Stimulated activated CD4-positive, alpha-beta T cell treated with anti-CD3 and anti-CD28 coated beads, Interleukin-2, amount 100 ng/mL, for 4 hours (primary cell): ENCODE measurements around the gene MREG.
A peak's percentile ranks its signal among the peaks of the same experiment; 100 is the strongest.

Source experiments
- DNase-seq: peaks from one replicate; pipeline ENCODE4 v3.0.0-alpha.2; 2020; ENCODE audit warnings: low read depth

The MREG gene, protein sequence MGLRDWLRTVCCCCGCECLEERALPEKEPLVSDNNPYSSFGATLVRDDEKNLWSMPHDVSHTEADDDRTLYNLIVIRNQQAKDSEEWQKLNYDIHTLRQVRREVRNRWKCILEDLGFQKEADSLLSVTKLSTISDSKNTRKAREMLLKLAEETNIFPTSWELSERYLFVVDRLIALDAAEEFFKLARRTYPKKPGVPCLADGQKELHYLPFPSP

GRCh38 chr2:216013080-216013909 lies at the start of gene MREG:
MREG (minus strand) TSS chr2:216013551; CDS start chr2:216013327, 224 bp downstream.
- DNase-seq, result peak; percentile 79

DNA sequence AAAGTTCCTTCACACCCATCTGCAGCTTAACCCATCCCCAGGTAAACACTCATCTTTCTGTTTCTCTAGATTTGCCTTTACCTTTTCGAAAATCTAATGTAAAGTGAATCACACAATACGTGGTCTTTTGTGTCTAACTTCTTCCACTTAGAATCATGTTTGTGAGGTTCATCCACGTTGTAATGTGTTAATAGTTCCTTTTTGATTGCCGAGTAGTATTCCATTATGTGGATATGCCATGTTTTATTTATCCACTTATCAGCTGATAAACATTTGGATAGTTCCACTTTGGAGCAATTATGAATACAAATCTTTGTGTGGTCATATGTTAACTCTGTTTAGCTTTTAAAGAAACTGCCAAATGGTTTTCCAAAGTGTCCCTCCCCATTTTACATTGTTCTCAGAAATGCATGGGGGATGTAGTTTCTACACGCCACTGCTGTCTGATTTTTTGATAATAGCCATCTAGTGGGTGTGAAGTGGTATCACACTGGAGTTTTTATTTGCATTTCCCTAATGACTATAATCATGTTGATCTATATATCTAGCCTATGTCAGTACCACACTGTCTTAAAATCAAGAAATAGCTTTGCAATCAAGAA lies 46.0 kb upstream of the MREG start:
- DNase-seq, result no peak

- DNase-seq, result peak; percentile 27
Observed at GRCh38 chr2:216057688-216058193, 44.4 kb upstream of the MREG start.

DNA sequence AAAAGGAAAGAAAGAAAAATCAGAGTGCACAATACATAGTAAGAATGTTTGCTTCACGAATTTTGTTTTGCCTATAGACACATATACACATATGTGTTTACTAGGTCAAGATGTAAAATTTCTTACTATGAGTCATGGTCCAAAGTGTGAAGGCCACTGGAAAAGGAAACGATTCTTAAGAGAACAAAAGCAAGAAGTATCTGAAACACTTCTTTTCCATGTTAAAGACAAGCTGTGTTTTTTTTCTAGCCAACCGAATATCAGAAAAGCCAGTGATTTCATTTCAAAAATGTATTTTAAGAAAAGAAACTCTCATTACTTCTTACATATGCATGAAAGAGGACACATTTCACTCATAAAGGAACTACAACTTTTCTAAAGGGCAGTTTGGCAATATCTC lies 43.4 kb upstream of the MREG start:
- DNase-seq, result no peak

- DNase-seq, result no peak
Observed at GRCh38 chr2:216055680-216056079, 42.3 kb upstream of the MREG start.

- DNase-seq, result no peak
Observed at GRCh38 chr2:216052420-216052819, 39.1 kb upstream of the MREG start.

- DNase-seq, result no peak
Observed at GRCh38 chr2:216051350-216051749, 38.0 kb upstream of the MREG start.

DNA sequence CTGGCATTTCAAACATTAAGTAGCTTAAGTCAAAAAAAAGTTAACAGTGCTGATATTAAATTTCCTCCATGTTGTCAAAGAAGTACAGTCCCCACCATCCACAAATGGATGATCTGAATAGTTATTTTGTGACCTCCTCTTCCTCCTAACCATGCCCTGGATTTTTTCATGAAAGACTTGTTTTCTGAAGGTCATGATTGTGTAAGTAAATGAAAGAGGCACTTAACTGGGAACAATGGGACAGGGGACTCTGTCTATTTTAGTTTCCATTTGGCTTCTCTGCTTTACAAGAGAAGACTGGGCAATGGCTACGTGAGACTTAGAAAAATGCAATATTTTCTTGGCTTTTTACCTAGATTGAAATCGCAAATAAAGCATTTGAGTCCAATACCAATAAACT lies 36.1 kb upstream of the MREG start:
- DNase-seq, result no peak

- DNase-seq, result no peak
Observed at GRCh38 chr2:216047397-216047796, 34.0 kb upstream of the MREG start.

GRCh38 chr2:216044883-216045486 lies 31.6 kb upstream of the MREG start:
- DNase-seq, result no peak

GRCh38 chr2:216043949-216044348 lies 30.6 kb upstream of the MREG start:
- no peak for DNase-seq

DNA sequence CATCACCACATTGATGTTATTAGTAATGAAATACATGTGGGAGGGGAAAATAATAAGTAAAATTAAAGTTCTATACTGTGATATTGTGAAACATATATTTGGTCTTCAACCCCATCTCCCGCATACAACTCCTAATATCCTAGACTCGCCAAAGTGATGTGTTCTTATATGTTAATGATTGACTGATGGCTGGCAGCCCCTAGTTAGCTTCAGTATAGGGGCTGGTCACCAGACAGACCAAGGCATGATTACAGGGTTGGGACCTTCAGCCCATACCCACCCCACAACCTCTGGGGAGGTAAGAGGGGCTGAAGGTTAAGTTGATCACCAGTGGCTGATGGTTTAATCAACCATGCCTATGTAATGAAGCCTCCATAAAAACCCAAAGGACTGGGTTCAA lies 28.1 kb upstream of the MREG start:
- DNase-seq, result no peak

GRCh38 chr2:216039918-216040317 lies 26.6 kb upstream of the MREG start:
- no peak for DNase-seq

DNA sequence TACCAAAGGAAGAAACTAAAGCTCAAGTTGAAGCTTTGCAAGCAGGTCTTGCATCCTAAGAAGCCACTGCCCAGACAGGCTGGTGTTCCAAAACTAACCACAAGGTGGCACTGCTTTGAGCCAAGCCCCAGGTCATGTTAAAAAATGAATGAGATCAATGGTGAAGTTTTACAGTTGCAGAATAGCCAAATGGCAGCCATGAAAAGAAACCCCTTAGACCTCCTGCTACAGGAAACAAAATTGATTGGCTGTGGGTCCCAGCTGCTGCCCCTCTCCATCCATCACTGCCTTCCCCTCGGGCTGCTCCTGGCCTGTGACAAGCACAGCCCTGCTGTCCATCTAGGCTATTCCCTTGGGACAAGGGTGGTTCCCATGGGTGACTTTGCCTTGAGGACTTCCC lies 20.7 kb upstream of the MREG start:
- DNase-seq, result peak; percentile 57

GRCh38 chr2:216033403-216033802 lies 20.1 kb upstream of the MREG start:
- DNase-seq, result no peak

GRCh38 chr2:216031960-216032689 lies 18.8 kb upstream of the MREG start:
- DNase-seq, result no peak

DNA sequence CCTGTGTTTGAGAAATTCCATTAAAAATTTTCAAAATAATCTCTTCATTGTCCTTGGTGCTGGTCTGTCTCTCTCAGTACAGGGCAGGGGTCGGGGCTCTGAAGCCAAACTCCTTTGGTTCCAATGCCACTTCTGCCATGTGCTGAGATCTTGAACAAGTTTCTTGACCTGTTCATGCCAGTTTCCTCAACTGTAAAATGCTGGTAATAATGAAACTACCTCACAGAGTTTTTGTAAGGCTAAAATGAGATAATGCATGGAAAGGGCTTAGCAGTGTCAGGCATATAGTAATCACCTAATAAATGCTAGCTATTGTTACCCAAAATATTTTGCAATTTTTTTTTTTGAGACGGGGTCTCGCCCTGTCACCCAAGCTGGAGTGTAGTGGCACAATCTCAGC lies 16.9 kb upstream of the MREG start:
- no peak for DNase-seq

GRCh38 chr2:216029416-216030129 lies 16.2 kb upstream of the MREG start:
- no peak for DNase-seq

- no peak for DNase-seq
Observed at GRCh38 chr2:216024779-216025336, 11.5 kb upstream of the MREG start.

DNA sequence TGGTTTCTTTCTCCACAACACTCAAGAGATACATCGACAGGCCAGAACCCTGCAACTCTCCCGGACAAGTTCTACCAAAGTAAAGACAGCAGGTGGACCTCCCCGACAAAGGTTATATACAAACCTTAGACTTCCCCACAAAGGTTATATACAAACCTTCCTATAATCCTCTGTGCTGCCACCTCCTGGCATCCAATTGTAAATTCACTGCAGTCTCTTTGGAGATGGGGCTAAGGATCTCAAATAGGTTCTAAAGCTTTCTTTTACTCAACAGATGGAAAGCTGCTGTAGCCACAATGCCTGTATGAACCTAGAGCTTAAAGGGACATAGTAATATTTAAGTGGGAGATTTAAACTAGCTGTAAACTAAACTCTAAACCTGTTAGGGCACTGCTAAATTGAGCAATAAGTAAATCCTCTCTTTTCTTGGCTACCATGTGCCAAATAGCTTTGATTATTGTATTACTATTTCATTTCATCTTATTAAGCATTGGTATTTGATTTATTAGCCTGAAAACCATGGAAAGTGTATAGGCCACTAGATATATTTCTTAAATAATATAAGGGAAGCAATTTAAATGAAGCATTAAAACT lies 9.8 kb upstream of the MREG start:
- DNase-seq, result no peak
